OCI-LY7 (cell line): Measurements from ENCODE around the gene SLC39A7. TPM values are rescaled to one million over a fixed set of nuclear protein-coding genes. Genes with fewer than 3 reads are reported as not detected.

Experiments
- BruUV-seq: library from RNA; stranded (reverse); fragments of 400-500 nt; replicated peaks from 2 replicates; lab custom pipeline; 2021; lab: Mats Ljungman, UMichigan
- CTCF ChIA-PET: fragments of 300-600 bp; sonication (Branson Sonifier 250); formaldehyde crosslinking; loops from one replicate; lab custom pipeline; 2022; ENCODE audit warnings: antibody characterized with exemption; ENCODE audit not compliant: unreplicated experiment; lab: Charles Lee
- POLR2A ChIA-PET: fragments of 300-600 bp; sonication (Branson Sonifier 250); formaldehyde crosslinking; loops from one replicate; lab custom pipeline; 2022; ENCODE audit warnings: antibody characterized with exemption; lab: Charles Lee
- DNase-seq: peaks from one replicate; pipeline ENCODE4 v3.0.0-alpha.2; 2015; ENCODE audit warnings: low spot score
- H2AFZ ChIP-seq: fragments of 200-600 bp; sonication (generic), shearing (Covaris generic); 2 replicates; pipeline ENCODE4 v1.6.1; 2014; ENCODE audit warnings: mild to moderate bottlenecking, antibody characterized with exemption, low read length, moderate library complexity
- H3K27ac ChIP-seq: fragments of 200-600 bp; sonication (generic); 2 replicates; pipeline ENCODE4 v1.5.1; 2014; ENCODE audit warnings: mixed run types, low read depth, mild to moderate bottlenecking, moderate library complexity, low read length, inconsistent platforms; ENCODE audit not compliant: poor library complexity, severe bottlenecking
- H3K36me3 ChIP-seq: fragments of 200-600 bp; sonication (generic); 2 replicates; pipeline ENCODE4 v1.6.1; 2014; ENCODE audit warnings: mild to moderate bottlenecking, antibody characterized with exemption, low read length, moderate library complexity, mixed read lengths; ENCODE audit not compliant: insufficient read depth
- H3K4me1 ChIP-seq: fragments of 200-600 bp; sonication (generic); 2 replicates; pipeline ENCODE4 v1.5.1; 2014; ENCODE audit warnings: mild to moderate bottlenecking, low read length; ENCODE audit not compliant: insufficient read depth, poor library complexity, severe bottlenecking
- H3K4me2 ChIP-seq: fragments of 200-600 bp; sonication (generic); 2 replicates; pipeline ENCODE4 v1.6.1; 2014; ENCODE audit warnings: mild to moderate bottlenecking, low read length
- H3K4me3 ChIP-seq: fragments of 200-600 bp; sonication (generic); 2 replicates; pipeline ENCODE4 v1.5.1; 2014; ENCODE audit warnings: mild to moderate bottlenecking, low read depth, low read length; ENCODE audit not compliant: poor library complexity, severe bottlenecking
- H3K79me2 ChIP-seq: fragments of 200-600 bp; sonication (generic); 2 replicates; pipeline ENCODE4 v1.6.1; 2016; ENCODE audit warnings: low read depth, mild to moderate bottlenecking, low read length, moderate library complexity, mixed read lengths; ENCODE audit not compliant: insufficient read depth
- H3K9me2 ChIP-seq: fragments of 200-600 bp; sonication (generic); 2 replicates; pipeline ENCODE4 v1.6.1; 2016; ENCODE audit warnings: mild to moderate bottlenecking, low read length, mixed read lengths; ENCODE audit not compliant: insufficient read depth
- H3K9me3 ChIP-seq: fragments of 200-600 bp; sonication (generic); 2 replicates; pipeline ENCODE4 v1.6.1; 2014; ENCODE audit warnings: mild to moderate bottlenecking, mixed run types, low read length, mixed read lengths
- H4K20me1 ChIP-seq: fragments of 200-600 bp; sonication (generic); 2 replicates; pipeline ENCODE4 v1.6.1; 2014; ENCODE audit warnings: mild to moderate bottlenecking, antibody characterized with exemption, low read length, moderate library complexity, mixed read lengths; ENCODE audit not compliant: insufficient read depth
- CTCF ChIP-seq: fragments of 200-600 bp; sonication (generic); conservative IDR thresholded peaks from 2 replicates; pipeline ENCODE4 v1.5.1; 2014; ENCODE audit warnings: mild to moderate bottlenecking, antibody characterized with exemption, low read length, moderate library complexity, mixed read lengths
- EZH2phosphoT487 ChIP-seq: fragments of 200-600 bp; sonication (generic); IDR thresholded peaks from 2 replicates; pipeline ENCODE4 v1.6.1; 2018; ENCODE audit warnings: low read depth, borderline replicate concordance, mild to moderate bottlenecking, mixed run types, antibody characterized with exemption, low read length, moderate library complexity, mixed read lengths
- intact Hi-C: fragments of 100-400 bp; cut with micrococcal nuclease; formaldehyde crosslinking; loops from one replicate; pipeline ENCODE4 v1.10.0; 2022; ENCODE audit not compliant: unreplicated experiment
- total RNA-seq, 2 experiments: library from RNA; depleted of rRNA in 1 of 2; stranded (reverse); fragments of >200 nt in 1 of 2; shearing (Covaris generic) in 1 of 2; gene quantifications; 2 replicates each; pipeline ENCODE4 v1.2.3, GENCODE V29; 2014 to 2022

SLC39A7 gene
- total RNA-seq, 2 experiments from 2014 or later: 22.9 to 53.2 TPM

DNA sequence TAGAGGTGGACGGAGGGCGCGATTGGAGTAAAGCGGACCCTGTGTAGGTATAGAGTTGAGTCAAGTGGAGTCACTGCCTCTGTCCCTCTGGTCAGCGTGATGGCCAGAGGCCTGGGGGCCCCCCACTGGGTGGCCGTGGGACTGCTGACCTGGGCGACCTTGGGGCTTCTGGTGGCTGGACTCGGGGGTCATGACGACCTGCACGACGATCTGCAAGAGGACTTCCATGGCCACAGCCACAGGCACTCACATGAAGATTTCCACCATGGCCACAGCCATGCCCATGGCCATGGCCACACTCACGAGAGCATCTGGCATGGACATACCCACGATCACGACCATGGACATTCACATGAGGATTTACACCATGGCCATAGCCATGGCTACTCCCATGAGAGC is 479 bp downstream of the SLC39A7 start:
- Histone ChIP-seq H3K36me3 (peaks cover 44% of the 10 kb centered on the region), H3K9me2 (no peaks in the 10 kb centered on the region), H2AFZ (peak overlapping the region; percentile 79; the same call in 1 of the 2 replicates), H3K4me2 (peak overlapping the region; percentile 100), H4K20me1 (no peaks in the 10 kb centered on the region; the same call in 1 of the 2 replicates), H3K9me3 (no peaks in the 10 kb centered on the region), H3K79me2 (peaks cover 28% of the 10 kb centered on the region; the same call in 1 of the 2 replicates), H3K27ac (peak overlapping the region; percentile 77), H3K4me1 (peaks cover 63% of the 10 kb centered on the region), H3K4me3 (peak overlapping the region; percentile 96)
- intact Hi-C loops: loop anchor here (2.0 to 10.0 kb wide), 2 partner anchors 72 to 214 kb away; partner anchors contain the start of genes CUTA, PHF1 and RPS18
- ChIA-PET CTCF (no interaction called here), POLR2A (no interaction called here)
- BruUV-seq: TSS peak; percentile 91
- no peak for DNase-seq
- TF ChIP-seq EZH2phosphoT487 (no peak), CTCF (0 out of 2 replicates have a peak, but pooled peaks have one; percentile 16)

GRCh38 chr6:33201935-33202334 is 1.3 kb downstream of the SLC39A7 start:
- no TSS peak for BruUV-seq
- H3K4me2 ChIP-seq: peak overlapping the region; percentile 100
- no peak for TF ChIP-seq EZH2phosphoT487
- no peak for TF ChIP-seq CTCF
- intact Hi-C loops: loop anchor here (2.0 to 10.0 kb wide), 2 partner anchors 71 to 213 kb away; partner anchors contain the start of genes CUTA, PHF1 and RPS18
- DNase-seq: no peak
- peaks cover 63% of the 10 kb centered on the region for H3K4me1 ChIP-seq
- H3K4me3 ChIP-seq: peak overlapping the region; percentile 96
- no peaks in the 10 kb centered on the region; the same call in 1 of the 2 replicates for H4K20me1 ChIP-seq
- peaks cover 36% of the 10 kb centered on the region for H3K36me3 ChIP-seq
- no peaks in the 10 kb centered on the region for H3K9me3 ChIP-seq
- H3K9me2 ChIP-seq: no peaks in the 10 kb centered on the region
- H3K27ac ChIP-seq: no peak overlapping the region
- ChIA-PET POLR2A (no interaction called here), CTCF (no interaction called here)
- no peak overlapping the region for H2AFZ ChIP-seq
- H3K79me2 ChIP-seq: peaks cover 28% of the 10 kb centered on the region; the same call in 1 of the 2 replicates

- H3K4me3 ChIP-seq: no peak overlapping the region
- intact Hi-C loops: loop anchor here (10.0 kb wide), 1 partner anchor 212 kb away; the partner anchor contains the start of genes CUTA and PHF1
- BruUV-seq: no TSS peak
- H3K9me3 ChIP-seq: no peaks in the 10 kb centered on the region
- H3K79me2 ChIP-seq: peaks cover 28% of the 10 kb centered on the region; the same call in 1 of the 2 replicates
- H3K9me2 ChIP-seq: no peaks in the 10 kb centered on the region
- H3K4me1 ChIP-seq: peaks cover 65% of the 10 kb centered on the region
- H4K20me1 ChIP-seq: no peaks in the 10 kb centered on the region
- ChIA-PET POLR2A (no interaction called here), CTCF (no interaction called here)
- H2AFZ ChIP-seq: no peak overlapping the region
- peaks cover 27% of the 10 kb centered on the region for H3K36me3 ChIP-seq
- no peak overlapping the region for H3K27ac ChIP-seq
- no peak overlapping the region for H3K4me2 ChIP-seq
- no peak for TF ChIP-seq CTCF
- TF ChIP-seq EZH2phosphoT487: no peak
- DNase-seq: no peak
Observed at GRCh38 chr6:33202799-33203198, 2.1 kb downstream of the SLC39A7 start.
